Keratinocyte (primary cell): Measurements from ENCODE around the gene CNPY1. TPM values are rescaled to one million over a fixed set of nuclear protein-coding genes. Genes with fewer than 3 reads are reported as not detected.

Experiments used
- DNase-seq: peaks from one replicate; pipeline ENCODE4 v3.0.0-alpha.2; 2011; ENCODE audit warnings: low read depth, missing footprints, low spot score
- FAIRE-seq: peaks from 2 replicates; lab custom pipeline; 2011; peaks lifted over from hg19 to GRCh38; lab: Jason Lieb, UNC
- H2AFZ ChIP-seq: 2 replicates; pipeline ENCODE4 v1.6.0; 2012; ENCODE audit warnings: low read length, control low read depth, inconsistent platforms; ENCODE audit not compliant: control insufficient read depth
- H3K27ac ChIP-seq: 2 replicates; pipeline ENCODE4 v1.5.1; 2011; ENCODE audit warnings: low read length; ENCODE audit not compliant: control insufficient read depth, insufficient read depth
- H3K27me3 ChIP-seq: 3 replicates; pipeline ENCODE4 v1.6.0; 2011; ENCODE audit warnings: low read length; ENCODE audit not compliant: control insufficient read depth, insufficient read depth; ENCODE audit errors: extremely low read depth
- H3K36me3 ChIP-seq, 2 experiments: 2 replicates in 1 of 2; 3 replicates in 1 of 2; pipeline ENCODE4 v1.5.1; 2011; ENCODE audit warnings: low read length in 2 of 2, mild to moderate bottlenecking in 1 of 2; ENCODE audit not compliant: control insufficient read depth in 2 of 2, insufficient read depth in 2 of 2; ENCODE audit errors: extremely low read depth in 1 of 2
- H3K4me1 ChIP-seq: 3 replicates; pipeline ENCODE4 v1.5.1; 2011; ENCODE audit warnings: low read length; ENCODE audit not compliant: control insufficient read depth, insufficient read depth; ENCODE audit errors: extremely low read depth
- H3K4me2 ChIP-seq: 3 replicates; pipeline ENCODE4 v1.6.0; 2011; ENCODE audit warnings: low read depth, low read length; ENCODE audit not compliant: control insufficient read depth, insufficient read depth; ENCODE audit errors: extremely low read depth
- H3K4me3 ChIP-seq, 3 experiments: fragments of 200-600 bp in 1 of 3; sonication (generic) in 1 of 3; 2 replicates in 2 of 3; 3 replicates in 1 of 3; pipeline ENCODE4 v1.5.1; 2011 to 2016; ENCODE audit warnings: low read length in 3 of 3, mild to moderate bottlenecking in 3 of 3, control low read depth in 2 of 3, inconsistent platforms in 1 of 3, low read depth in 1 of 3, mixed read lengths in 1 of 3, mixed run types in 1 of 3, moderate library complexity in 1 of 3; ENCODE audit not compliant: control insufficient read depth in 2 of 3, insufficient read depth in 2 of 3; ENCODE audit errors: extremely low read depth in 1 of 3
- H3K79me2 ChIP-seq: 2 replicates; pipeline ENCODE4 v1.6.0; 2012; ENCODE audit warnings: low read length; ENCODE audit not compliant: control insufficient read depth, insufficient read depth
- H3K9ac ChIP-seq: 3 replicates; pipeline ENCODE4 v1.6.0; 2011; ENCODE audit warnings: low read length; ENCODE audit not compliant: control insufficient read depth, insufficient read depth; ENCODE audit errors: extremely low read depth
- H3K9me1 ChIP-seq: 3 replicates; pipeline ENCODE4 v1.6.0; 2011; ENCODE audit warnings: low read length; ENCODE audit not compliant: control insufficient read depth, insufficient read depth; ENCODE audit errors: extremely low read depth
- H3K9me3 ChIP-seq: 2 replicates; pipeline ENCODE4 v1.5.1; 2012; ENCODE audit warnings: low read depth, low read length; ENCODE audit not compliant: control insufficient read depth
- H4K20me1 ChIP-seq: 3 replicates; pipeline ENCODE4 v1.6.0; 2011; ENCODE audit warnings: low read length; ENCODE audit not compliant: control insufficient read depth, insufficient read depth; ENCODE audit errors: extremely low read depth
- CTCF ChIP-seq, 3 experiments: IDR thresholded peaks in 1 of 3; conservative IDR thresholded peaks in 1 of 3; optimal IDR thresholded peaks in 1 of 3; 2 replicates in 2 of 3; 3 replicates in 1 of 3; pipeline versions ENCODE3 to v1.5.1; 2011; ENCODE audit warnings: low read length in 3 of 3, mild to moderate bottlenecking in 3 of 3, moderate library complexity in 2 of 3, control low read depth in 1 of 3, inconsistent platforms in 1 of 3; ENCODE audit not compliant: insufficient read depth in 2 of 3; ENCODE audit errors: extremely low read depth in 1 of 3
- EZH2 ChIP-seq: IDR thresholded peaks from one replicate; pipeline ENCODE4 v1.6.1; 2012; ENCODE audit warnings: inconsistent platforms, mild to moderate bottlenecking, low read length, moderate library complexity
- dilution Hi-C: fragments of 300-500 bp; cut with MboI; formaldehyde crosslinking; loops from one replicate; pipeline ENCODE4 v1.7.0; 2020; ENCODE audit warnings: low sequenced_read_pairs; ENCODE audit not compliant: extremely low pct_ligation_motif_present
- polyA plus RNA-seq, 5 experiments: library from polyadenylated mRNA; depleted of rRNA in 3 of 5; stranded (reverse) in 3 of 5; stranded (forward) in 1 of 5; unstranded in 1 of 5; fragments of >200 nt; gene quantifications; 1 replicate in 1 of 5; 2 replicates in 3 of 5; 3 replicates in 1 of 5; pipeline versions ENCODE4 v1.2.1 to v1.2.3, GENCODE V29; 2011 to 2012; ENCODE audit warnings: missing spikeins in 2 of 5, low read depth in 1 of 5, low replicate concordance in 1 of 5

Gene CNPY1
- polyA plus RNA-seq, 1 donor (not counting 4 experiments of a cell fraction or from before 2014, with no cell fraction given) = not detected

GRCh38 chr7:155568842-155569494 is 22.6 kb upstream of the CNPY1 start:
- FAIRE-seq (no peak), DNase-seq (no peak)
- Histone ChIP-seq H3K27me3 (peaks cover 10% of the 10 kb centered on the region), H3K9me3 (no peaks in the 10 kb centered on the region), H3K27ac (no peak overlapping the region), H2AFZ (no peak overlapping the region), H4K20me1 (no peaks in the 10 kb centered on the region), H3K9me1 (no peaks in the 10 kb centered on the region), H3K9ac (no peak overlapping the region), H3K36me3 (no peaks in the 10 kb centered on the region), H3K4me1 (no peaks in the 10 kb centered on the region), H3K4me3 (no peak overlapping the region), H3K79me2 (no peaks in the 10 kb centered on the region), H3K4me2 (no peak overlapping the region)
- dilution Hi-C loops = no loop called here
- TF ChIP-seq EZH2 (no peak), CTCF (optimal IDR thresholded peaks at IDR 0.05 in 1 of 3, IDR thresholded peaks at IDR 0.05 in 1 of 3, conservative IDR thresholded peaks at IDR 0.05 in 1 of 3; ENCODE audit: extremely low read depth in 1 of 3, insufficient read depth in 2 of 3, low read length in 3 of 3) (no peak)

GRCh38 chr7:155568333-155568660 is 21.9 kb upstream of the CNPY1 start:
- no peaks in the 10 kb centered on the region for H4K20me1 ChIP-seq
- H3K27ac ChIP-seq = no peak overlapping the region
- H3K27me3 ChIP-seq = peaks cover 10% of the 10 kb centered on the region
- no peaks in the 10 kb centered on the region for H3K9me1 ChIP-seq
- TF ChIP-seq CTCF (optimal IDR thresholded peaks at IDR 0.05 in 1 of 3, IDR thresholded peaks at IDR 0.05 in 1 of 3, conservative IDR thresholded peaks at IDR 0.05 in 1 of 3; ENCODE audit: extremely low read depth in 1 of 3, insufficient read depth in 2 of 3, low read length in 3 of 3) = no peak
- FAIRE-seq (no peak), DNase-seq (no peak)
- no peak overlapping the region for H2AFZ ChIP-seq
- dilution Hi-C loops = no loop called here
- no peaks in the 10 kb centered on the region for H3K36me3 ChIP-seq
- no peaks in the 10 kb centered on the region for H3K9me3 ChIP-seq
- H3K4me3 ChIP-seq = no peak overlapping the region
- H3K9ac ChIP-seq = no peak overlapping the region
- H3K79me2 ChIP-seq = no peaks in the 10 kb centered on the region
- no peaks in the 10 kb centered on the region for H3K4me1 ChIP-seq
- H3K4me2 ChIP-seq = no peak overlapping the region
